HG02973 (cell line): ENCODE results near the gene TBC1D22A.

Experiments
- ATAC-seq: cut with Tn5 transposase; IDR thresholded peaks from one replicate; pipeline ENCODE4 v1.9.1; 2021; ENCODE audit warnings: moderate library complexity; ENCODE audit not compliant: unreplicated experiment

TBC1D22A gene

DNA sequence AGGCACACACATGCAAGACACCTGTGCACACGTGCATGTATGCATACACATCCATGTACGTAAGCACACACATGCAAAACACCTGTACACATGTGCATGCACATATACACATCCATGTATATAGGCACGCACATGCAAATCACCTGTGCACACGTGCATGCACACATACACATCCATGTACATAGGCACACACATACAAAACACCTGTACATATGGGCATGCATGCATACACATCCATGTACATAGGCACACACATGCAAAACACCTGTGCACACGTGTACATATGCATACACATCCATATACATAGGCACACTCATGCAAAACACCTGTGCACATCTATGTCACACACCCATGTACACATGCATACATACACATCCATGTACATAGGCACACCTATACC lies 458.3 kb downstream of the TBC1D22A start:
- ATAC-seq, result no peak

DNA sequence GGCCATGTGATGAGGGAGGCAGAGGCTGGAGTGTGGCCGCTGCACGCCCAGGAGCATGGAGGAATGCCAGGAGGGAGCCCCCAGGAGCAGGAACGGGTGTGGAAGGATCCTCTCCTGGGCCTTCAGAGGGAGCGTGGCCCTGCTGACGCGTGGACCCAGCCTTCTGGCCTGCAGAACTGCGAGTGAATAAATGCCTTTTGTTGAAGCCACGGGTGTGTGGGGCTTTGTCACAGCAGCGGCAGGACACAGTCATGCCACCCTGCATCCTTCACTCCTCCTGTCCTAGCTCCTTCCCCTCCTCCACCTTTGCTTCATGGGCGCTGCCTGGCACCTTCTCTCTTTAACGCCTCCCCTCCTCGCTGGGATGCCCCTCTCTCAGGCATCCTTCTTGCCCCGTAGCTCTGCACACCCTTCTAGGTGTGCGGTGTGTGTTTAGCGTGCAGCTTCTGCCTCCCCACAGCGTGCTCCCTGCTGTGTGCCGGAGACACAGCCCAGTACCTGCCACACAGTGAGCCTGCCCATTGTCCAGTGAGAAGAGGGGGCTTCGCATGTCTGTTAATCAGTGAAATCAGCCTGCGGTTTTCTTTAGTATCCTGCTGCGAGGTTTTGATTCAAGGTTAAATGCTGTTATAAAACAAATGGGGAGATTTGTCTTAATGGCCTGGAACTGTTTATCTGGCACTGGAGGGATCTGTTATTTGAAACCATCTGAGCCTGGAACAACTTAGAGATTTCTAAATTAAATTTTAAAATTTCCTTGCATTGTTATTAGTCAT lies 459.6 kb downstream of the TBC1D22A start:
- no peak for ATAC-seq
